NK-92 (cell line): ENCODE data around the gene GALNT11.

Experiments used
- DNase-seq: peaks from one replicate; lab custom pipeline; 2025; ENCODE audit not compliant: unreplicated experiment; lab: John Stamatoyannopoulos, UW

GALNT11 gene

DNA sequence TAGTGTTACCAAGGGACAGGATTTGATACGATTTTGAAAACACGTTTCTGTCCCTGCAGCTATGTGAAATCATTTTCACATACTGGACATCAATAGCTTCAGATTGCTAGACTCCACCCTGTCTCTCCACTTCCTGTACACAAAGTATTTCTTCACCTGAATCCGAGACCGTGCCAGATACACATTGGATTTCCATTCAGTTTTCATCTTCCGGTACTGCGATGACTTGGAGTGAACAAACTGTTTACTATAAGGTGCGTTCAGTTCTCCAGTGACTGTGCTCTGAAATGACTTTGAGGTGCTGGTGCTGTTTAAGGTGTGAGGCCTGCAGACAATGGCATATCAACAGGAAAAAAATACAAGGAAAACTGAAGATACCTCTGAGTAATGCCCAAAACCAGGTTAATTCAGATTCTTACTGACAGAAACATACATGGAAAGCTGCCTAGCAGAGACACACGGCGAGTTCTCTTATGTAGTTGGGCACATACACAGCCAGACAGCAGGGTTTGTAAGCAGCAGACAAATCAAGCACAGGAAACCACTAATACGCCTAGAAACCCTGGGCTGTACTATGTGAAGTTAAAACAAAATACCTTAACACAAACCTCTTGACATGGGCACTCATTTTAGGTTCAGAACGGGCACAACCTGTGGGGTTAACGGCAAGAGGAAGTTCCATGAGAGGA, 119.2 kb downstream of the GALNT11 start:
- DNase-seq: no peak

DNA sequence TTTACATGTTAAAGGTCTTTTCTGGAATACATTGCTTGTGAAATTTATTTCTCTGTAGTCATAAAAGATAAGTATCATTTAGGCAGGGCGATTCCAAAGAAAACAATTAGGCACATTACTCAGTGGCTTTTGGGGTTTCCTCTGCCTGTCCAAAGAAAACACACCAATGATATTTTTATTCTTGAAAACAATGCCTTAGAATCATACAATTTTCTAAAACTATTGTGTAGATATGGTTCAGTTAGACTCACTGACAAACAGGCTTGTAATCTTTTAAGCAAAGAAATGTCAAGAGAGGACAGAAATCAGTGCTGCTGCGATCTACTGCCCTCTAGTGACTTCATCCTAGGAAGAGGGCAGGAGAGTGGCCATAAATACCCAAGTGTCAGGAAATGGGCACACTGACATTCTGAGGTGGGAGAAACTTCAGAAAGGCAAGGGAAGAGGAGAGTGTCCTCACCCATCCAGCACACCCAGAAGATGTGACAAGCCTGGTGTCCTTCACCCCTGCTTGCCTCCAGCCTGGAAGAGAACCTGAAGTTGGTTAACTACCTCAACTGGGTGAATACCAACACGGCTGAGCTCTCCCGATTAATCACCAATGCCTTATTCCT, 120.5 kb downstream of the GALNT11 start:
- DNase-seq: no peak

DNA sequence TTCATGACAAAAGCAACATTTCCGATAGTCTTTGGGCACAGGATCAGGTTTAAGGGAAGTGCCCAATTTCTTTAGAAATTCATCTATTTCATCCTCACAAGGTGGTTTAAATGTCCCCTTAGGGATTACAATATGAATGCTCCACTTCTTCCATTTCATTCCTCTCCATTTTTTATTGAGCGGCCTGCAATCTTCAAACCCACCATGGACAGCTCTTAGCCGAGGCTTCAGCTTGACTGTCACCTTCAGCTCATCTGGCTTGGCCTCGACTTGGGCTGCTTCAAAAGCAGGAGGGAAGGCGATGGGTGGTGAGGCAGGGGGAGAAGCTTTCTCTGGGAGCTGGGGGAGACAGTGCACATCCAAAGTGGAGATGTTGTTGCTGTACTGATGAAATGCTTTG, 123.2 kb downstream of the GALNT11 start:
- DNase-seq: no peak

DNA sequence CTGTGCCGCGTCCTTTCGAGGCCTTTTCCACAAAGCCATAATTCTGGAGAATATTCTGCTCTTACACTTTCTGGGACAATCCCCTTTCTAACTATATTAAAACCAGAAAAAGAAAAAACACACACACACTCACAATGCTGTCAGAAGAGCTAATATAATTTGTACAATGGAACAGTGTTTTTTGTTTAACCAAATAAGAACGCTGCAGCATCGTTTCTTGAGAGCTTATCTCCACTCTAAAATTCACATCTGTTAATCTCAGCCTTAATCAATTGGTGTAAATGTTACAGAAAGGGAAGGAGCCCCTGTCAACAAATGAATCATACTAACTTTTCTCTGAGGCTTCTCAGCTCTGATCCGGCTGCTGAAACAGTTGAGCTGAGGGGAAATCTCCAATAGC, 123.9 kb downstream of the GALNT11 start:
- DNase-seq: no peak

DNA sequence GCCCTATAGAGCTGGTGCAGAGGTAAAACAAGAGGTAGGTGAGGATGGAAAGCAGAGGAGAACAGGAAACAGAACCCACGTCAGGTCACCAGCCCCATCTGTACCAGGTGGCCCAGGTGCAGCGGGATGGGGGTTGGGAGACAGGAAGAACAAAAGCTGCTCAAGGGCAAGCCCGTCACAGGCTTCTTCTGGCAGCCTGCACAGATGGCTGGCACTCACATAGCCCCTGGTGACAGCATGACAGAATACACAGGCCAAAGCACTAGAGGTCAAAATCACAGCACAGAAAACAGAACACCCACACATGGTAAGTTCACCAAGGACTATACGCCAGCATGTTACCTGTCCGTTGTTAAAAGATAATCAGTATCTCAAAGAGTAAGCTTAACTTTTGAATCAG, 126.8 kb downstream of the GALNT11 start:
- DNase-seq: no peak

DNA sequence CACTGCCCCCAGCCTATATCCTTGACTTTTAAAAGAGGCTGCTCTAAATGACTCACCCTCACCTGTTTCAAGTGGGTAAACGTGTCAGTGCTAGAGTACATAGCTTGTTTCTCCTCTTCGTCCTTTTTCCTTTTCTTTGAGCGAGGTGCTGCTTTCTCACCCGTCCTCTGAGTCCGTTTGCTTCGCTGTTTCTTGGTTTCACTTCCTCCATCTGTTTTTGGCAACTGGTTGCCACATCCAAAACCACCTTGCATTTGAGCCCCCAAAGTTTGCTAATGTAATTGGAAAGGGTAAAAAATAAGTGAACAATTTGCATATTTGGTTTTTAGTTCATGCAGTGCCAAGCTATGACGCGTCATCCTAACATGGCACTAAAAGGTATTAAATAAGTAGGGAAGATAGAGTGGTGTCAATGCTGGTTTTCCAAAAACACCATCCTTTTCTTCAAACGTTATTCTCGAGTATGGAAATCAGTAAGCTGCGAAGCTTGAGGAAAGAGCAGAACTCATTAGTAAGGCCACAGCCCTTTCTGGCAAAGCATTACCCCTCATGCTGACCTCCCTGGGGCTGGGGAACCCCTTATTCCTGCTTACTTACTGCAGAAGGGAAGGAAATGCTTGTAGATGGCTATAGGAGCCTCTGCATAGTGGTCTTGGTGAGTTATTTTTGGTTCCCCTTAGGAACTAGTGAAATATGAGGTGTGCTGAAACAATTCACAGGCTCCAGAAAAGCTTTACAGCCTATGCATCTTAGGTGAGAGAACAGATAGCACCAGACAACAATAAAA, 133.5 kb downstream of the GALNT11 start:
- DNase-seq: no peak

DNA sequence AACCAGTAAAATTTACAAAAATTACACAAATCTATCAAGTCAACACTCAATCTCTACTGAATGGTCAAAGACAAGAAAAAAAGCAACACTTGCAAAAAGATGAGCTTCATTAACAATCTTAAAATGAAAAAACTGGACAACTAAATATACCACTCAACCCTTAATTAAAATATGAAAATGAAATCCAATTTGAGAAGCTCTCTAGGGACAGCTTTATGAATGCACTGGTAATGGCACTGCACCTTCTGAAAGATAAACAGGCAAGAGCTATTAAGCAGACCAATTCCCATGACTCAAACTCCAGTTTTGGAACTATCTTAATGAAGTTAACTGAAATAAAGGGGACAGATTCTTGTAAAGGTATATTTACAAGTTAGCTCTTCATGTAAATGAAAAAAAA, 135.7 kb downstream of the GALNT11 start:
- no peak for DNase-seq

DNA sequence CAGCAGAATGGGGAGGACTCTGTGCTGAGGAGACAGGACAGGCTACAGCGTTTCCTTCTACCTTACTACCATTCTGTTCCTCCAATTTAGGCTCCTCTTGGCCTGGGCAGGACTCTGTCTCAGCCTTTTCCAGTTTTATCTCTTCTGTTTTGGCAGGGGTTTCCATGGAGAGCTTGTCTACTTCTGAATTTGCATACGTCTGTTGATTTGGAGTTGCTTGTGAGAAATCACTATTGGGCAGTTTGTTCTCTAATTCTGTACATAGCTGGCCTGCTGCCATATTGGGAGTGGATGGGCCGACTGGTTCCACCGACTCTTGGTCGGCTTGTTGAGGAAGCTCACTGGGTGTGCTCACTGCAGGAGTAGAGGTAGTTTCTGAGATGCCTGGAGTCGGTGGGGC, 136.8 kb downstream of the GALNT11 start:
- no peak for DNase-seq
